ENCODE data around the gene ZNF599.

Gene ZNF599

DNA sequence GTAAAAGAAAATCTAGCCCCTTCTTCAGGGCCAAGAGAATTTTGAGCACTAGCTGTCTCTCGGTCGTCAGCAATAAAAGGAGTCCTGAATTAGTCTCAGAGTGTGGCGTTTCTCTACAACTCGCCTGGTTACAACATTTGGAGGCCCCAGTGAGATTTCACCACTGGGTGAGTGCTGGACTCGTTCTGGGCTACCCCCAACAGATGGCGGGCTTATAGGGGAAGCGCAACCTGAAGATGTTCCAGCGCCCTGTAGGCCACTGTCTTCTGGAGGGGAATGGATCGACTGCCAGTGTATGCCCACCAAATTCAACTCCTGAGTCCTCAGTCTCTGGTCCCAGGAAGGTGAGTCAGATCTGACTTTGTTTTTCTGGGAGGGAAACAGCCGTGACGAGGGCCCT, 50.7 kb downstream of the ZNF599 start:
- Histone ChIP-seq H3K27me3 (replicated peaks; ENCODE audit: control insufficient read depth, insufficient read depth, low read length, poor library complexity, severe bottlenecking) (no peaks in the 10 kb centered on the region), H3K4me3 (ENCODE audit: insufficient read depth, low read depth, low read length, poor library complexity, severe bottlenecking) (no peak overlapping the region), H3K9me3 (ENCODE audit: control insufficient read depth, low read length) (no peaks in the 10 kb centered on the region), H3K27ac (ENCODE audit: insufficient read depth, low read length, poor library complexity, severe bottlenecking) (no peak overlapping the region), H3K4me1 (ENCODE audit: control insufficient read depth, insufficient read depth, low read length, poor library complexity, severe bottlenecking) (no peaks in the 10 kb centered on the region), H3K36me3 (ENCODE audit: control insufficient read depth, insufficient read depth, low read length) (no peaks in the 10 kb centered on the region)
- no peak for DNase-seq

DNA sequence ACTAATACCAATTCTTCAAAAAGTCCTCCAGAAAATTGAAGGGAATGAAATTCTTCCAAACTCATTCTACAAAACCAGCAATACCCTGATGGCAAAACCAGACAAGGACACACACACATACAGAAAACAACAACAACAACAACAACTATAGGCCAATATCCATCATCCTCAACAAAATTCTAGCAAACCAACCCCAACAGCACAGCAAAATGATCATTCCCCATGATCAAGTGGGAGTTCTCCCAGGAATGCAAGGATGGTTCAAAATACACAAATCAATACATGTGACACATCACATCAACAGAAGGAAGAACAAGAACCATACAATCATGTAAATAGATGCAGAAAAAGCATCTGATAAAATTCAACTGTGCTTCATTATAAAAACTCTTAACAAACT, 57.7 kb downstream of the ZNF599 start:
- Histone ChIP-seq H3K27ac (ENCODE audit: insufficient read depth, low read length, poor library complexity, severe bottlenecking) (no peak overlapping the region), H3K4me1 (ENCODE audit: control insufficient read depth, insufficient read depth, low read length, poor library complexity, severe bottlenecking) (no peaks in the 10 kb centered on the region), H3K4me3 (ENCODE audit: insufficient read depth, low read depth, low read length, poor library complexity, severe bottlenecking) (no peak overlapping the region), H3K27me3 (replicated peaks; ENCODE audit: control insufficient read depth, insufficient read depth, low read length, poor library complexity, severe bottlenecking) (no peaks in the 10 kb centered on the region), H3K36me3 (ENCODE audit: control insufficient read depth, insufficient read depth, low read length) (no peaks in the 10 kb centered on the region), H3K9me3 (ENCODE audit: control insufficient read depth, low read length) (peaks cover 4% of the 10 kb centered on the region)
- DNase-seq, result no peak

DNA sequence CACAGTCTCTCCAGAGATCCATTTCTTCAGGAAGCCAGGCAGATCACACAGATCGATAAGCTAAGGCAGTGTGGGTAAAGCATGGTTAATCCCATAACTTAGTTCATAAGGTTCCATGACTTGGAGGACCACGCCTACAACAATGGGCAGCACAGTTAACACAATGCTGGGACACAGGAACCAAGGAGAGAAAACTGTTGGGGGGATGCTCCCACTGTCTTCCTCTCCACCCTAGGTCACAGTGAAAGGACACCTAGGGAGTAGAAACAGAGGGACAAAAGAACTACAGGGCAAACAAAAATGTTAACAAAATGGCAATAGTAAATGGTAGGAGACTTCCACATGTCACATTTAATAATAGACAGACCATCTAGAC, 59.8 kb downstream of the ZNF599 start:
- H3K9me3 ChIP-seq (ENCODE audit: control insufficient read depth, low read length), result peaks cover 4% of the 10 kb centered on the region
- no peaks in the 10 kb centered on the region for H3K4me1 ChIP-seq (ENCODE audit: control insufficient read depth, insufficient read depth, low read length, poor library complexity, severe bottlenecking)
- no peak overlapping the region for H3K4me3 ChIP-seq (ENCODE audit: insufficient read depth, low read depth, low read length, poor library complexity, severe bottlenecking)
- no peak overlapping the region for H3K27ac ChIP-seq (ENCODE audit: insufficient read depth, low read length, poor library complexity, severe bottlenecking)
- no peaks in the 10 kb centered on the region for H3K27me3 ChIP-seq (replicated peaks; ENCODE audit: control insufficient read depth, insufficient read depth, low read length, poor library complexity, severe bottlenecking)
- H3K36me3 ChIP-seq (ENCODE audit: control insufficient read depth, insufficient read depth, low read length), result no peaks in the 10 kb centered on the region
- DNase-seq, result no peak

DNA sequence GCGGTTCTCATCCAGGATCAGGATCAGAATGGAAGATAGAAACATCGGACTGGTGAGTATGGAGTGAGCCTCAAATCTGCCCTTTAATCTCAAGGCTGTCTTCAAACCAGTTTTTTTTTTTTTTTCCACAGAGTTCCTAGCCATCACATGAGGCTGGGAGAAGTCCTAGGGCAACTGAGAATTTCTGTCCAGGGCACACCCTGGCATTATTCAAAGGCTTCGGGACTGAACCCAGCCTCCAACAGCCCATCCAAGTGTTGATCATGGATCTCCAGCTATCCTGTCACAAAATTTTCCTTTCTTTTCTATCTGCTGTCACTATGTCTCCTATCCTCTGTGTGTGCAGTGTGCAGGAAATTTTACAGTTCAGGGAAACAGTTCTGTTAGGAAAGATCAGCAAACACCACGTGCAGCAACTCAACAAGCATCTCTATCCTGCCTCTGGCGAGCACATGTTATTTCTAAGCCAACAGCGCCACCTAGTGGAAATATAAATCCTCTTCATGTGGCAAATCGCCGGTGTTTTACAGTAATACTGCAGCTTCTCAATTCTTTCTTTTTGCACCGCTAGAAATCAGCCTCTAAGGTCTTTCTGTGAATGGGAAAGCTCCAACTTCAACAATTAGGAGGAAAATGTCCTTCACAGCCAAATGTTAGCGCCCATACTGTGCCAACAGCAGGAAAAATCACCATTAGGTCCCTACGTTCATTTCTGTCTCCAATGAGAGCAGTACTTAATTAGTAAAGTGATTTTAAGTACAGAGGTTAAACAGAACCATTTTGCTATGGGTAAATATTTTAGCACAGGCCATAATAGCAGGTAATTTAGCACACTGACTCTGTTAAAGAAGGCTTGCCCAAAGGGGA, 60.4 kb downstream of the ZNF599 start:
- Histone ChIP-seq H3K36me3 (ENCODE audit: control insufficient read depth, insufficient read depth, low read length) (no peaks in the 10 kb centered on the region), H3K9me3 (ENCODE audit: control insufficient read depth, low read length) (peaks cover 4% of the 10 kb centered on the region), H3K4me1 (ENCODE audit: control insufficient read depth, insufficient read depth, low read length, poor library complexity, severe bottlenecking) (no peaks in the 10 kb centered on the region), H3K27ac (ENCODE audit: insufficient read depth, low read length, poor library complexity, severe bottlenecking) (no peak overlapping the region), H3K4me3 (ENCODE audit: insufficient read depth, low read depth, low read length, poor library complexity, severe bottlenecking) (no peak overlapping the region), H3K27me3 (replicated peaks; ENCODE audit: control insufficient read depth, insufficient read depth, low read length, poor library complexity, severe bottlenecking) (no peaks in the 10 kb centered on the region)
- peak; percentile 13 to 55 (median 21) for DNase-seq

DNA sequence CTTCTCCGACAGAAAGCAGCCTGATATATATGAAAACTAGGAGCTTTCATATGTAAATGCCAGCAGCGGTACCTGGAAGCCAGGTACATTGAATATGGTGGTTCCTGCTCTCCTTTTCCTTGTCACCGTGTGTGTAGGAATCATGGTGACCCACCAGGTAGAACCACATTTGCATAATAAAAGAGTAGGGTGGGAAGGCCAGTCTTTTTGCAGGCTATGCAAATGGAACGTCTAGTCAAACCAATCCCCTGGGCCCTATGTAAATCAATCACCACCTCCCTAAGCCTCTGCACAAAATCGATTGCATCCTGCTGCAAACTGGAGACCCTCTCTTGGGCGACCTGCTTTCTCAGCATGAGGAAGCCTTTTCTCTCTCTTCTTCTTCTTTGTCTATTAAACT, 61.1 kb downstream of the ZNF599 start:
- Histone ChIP-seq H3K4me1 (ENCODE audit: control insufficient read depth, insufficient read depth, low read length, poor library complexity, severe bottlenecking) (no peaks in the 10 kb centered on the region), H3K27ac (ENCODE audit: insufficient read depth, low read length, poor library complexity, severe bottlenecking) (no peak overlapping the region), H3K36me3 (ENCODE audit: control insufficient read depth, insufficient read depth, low read length) (no peaks in the 10 kb centered on the region), H3K27me3 (replicated peaks; ENCODE audit: control insufficient read depth, insufficient read depth, low read length, poor library complexity, severe bottlenecking) (no peaks in the 10 kb centered on the region), H3K9me3 (ENCODE audit: control insufficient read depth, low read length) (peaks cover 4% of the 10 kb centered on the region), H3K4me3 (ENCODE audit: insufficient read depth, low read depth, low read length, poor library complexity, severe bottlenecking) (no peak overlapping the region)
- DNase-seq, result no peak
